K562 (cell line): Measurements from ENCODE around the gene RRH. TPM values are rescaled to one million over a fixed set of nuclear protein-coding genes. Genes with fewer than 3 reads are reported as not detected.

Experiments used
- ATF1 ChIP-seq, 2 experiments: fragments of 450-650 bp in 1 of 2; IDR thresholded peaks; 2 replicates each; pipeline ENCODE4 v1.6.1; 2016; ENCODE audit warnings: missing compliant biosample characterization in 1 of 2, missing genetic modification characterization in 1 of 2
- DPF2 ChIP-seq: fragments of 450-650 bp; IDR thresholded peaks from 2 replicates; pipeline ENCODE4 v1.6.1; 2016
- FOXJ3 ChIP-seq: sonication (generic); formaldehyde crosslinking; IDR thresholded peaks from 2 replicates; pipeline ENCODE4 v1.4.0; 2020; ENCODE audit warnings: mild to moderate bottlenecking, missing genetic modification reagents
- HMG20A ChIP-seq: fragments of 450-650 bp; formaldehyde crosslinking; conservative IDR thresholded peaks from 2 replicates; pipeline ENCODE4 v1.4.0; 2020; ENCODE audit warnings: mild to moderate bottlenecking, mixed read lengths
- IRF9 ChIP-seq: fragments of 450-650 bp; IDR thresholded peaks from 2 replicates; pipeline ENCODE4 v1.6.1; 2016; ENCODE audit warnings: missing biosample characterization, missing genetic modification characterization
- KDM1A ChIP-seq, 2 experiments: fragments of 450-650 bp; IDR thresholded peaks; 2 replicates each; pipeline ENCODE4 v1.6.1; 2016; ENCODE audit warnings: mild to moderate bottlenecking in 2 of 2
- KHSRP ChIP-seq: fragments of 450-650 bp; IDR thresholded peaks from 2 replicates; pipeline ENCODE4 v1.6.1; 2017
- MAFK ChIP-seq: IDR thresholded peaks from 2 replicates; pipeline ENCODE4 v1.6.1; 2011; ENCODE audit warnings: low read length, improper control_type of control experiment
- NCOA4 ChIP-seq: fragments of 450-650 bp; IDR thresholded peaks from 2 replicates; pipeline ENCODE4 v1.6.1; 2018; ENCODE audit warnings: mild to moderate bottlenecking; ENCODE audit not compliant: partially characterized antibody
- NFRKB ChIP-seq: fragments of 450-650 bp; IDR thresholded peaks from 2 replicates; pipeline ENCODE4 v1.6.1; 2016; ENCODE audit warnings: low read depth
- RAD51 ChIP-seq: fragments of 450-650 bp; IDR thresholded peaks from 2 replicates; pipeline ENCODE4 v1.7.1; 2016; ENCODE audit warnings: low read depth, mild to moderate bottlenecking, borderline replicate concordance
- TEAD4 ChIP-seq, 2 experiments: sonication (generic) in 1 of 2; formaldehyde crosslinking in 1 of 2; IDR thresholded peaks; 2 replicates each; pipeline versions ENCODE4 v1.6.1 to v1.8.0; 2012 to 2022; ENCODE audit warnings: borderline replicate concordance in 1 of 2, inconsistent platforms in 1 of 2, low read length in 1 of 2, mild to moderate bottlenecking in 1 of 2, missing genetic modification reagents in 1 of 2
- ZNF407 ChIP-seq: fragments of 450-650 bp; IDR thresholded peaks from 2 replicates; pipeline ENCODE4 v1.6.1; 2016; ENCODE audit warnings: low read depth
- ZNF639 ChIP-seq, 2 experiments: fragments of 200-800 bp in 1 of 2; sonication (Bioruptor generic) in 1 of 2; sonication (generic) in 1 of 2; formaldehyde crosslinking in 1 of 2; IDR thresholded peaks in 1 of 2; conservative IDR thresholded peaks in 1 of 2; 2 replicates each; pipeline versions ENCODE4 v1.5.0 to v1.6.1; 2016 to 2020; ENCODE audit warnings: missing compliant biosample characterization in 1 of 2, missing genetic modification characterization in 1 of 2, missing genetic modification reagents in 1 of 2
- ZNF695 ChIP-seq: fragments of 450-650 bp; formaldehyde crosslinking; IDR thresholded peaks from 2 replicates; pipeline ENCODE4 v1.4.0; 2020; ENCODE audit warnings: mild to moderate bottlenecking, moderate library complexity
- ZNF707 ChIP-seq: fragments of 250-450 bp; sonication (Bioruptor Pico); conservative IDR thresholded peaks from 2 replicates; pipeline ENCODE4 v1.8.0; 2022; ENCODE audit warnings: inconsistent platforms, mild to moderate bottlenecking, moderate library complexity
- ZNF785 ChIP-seq: fragments of 250-450 bp; sonication (Bioruptor Pico); IDR thresholded peaks from 2 replicates; pipeline ENCODE4 v1.4.0; 2020; ENCODE audit warnings: mild to moderate bottlenecking
- polyA plus RNA-seq, 8 experiments: library from polyadenylated mRNA; depleted of rRNA in 4 of 8; stranded (reverse) in 5 of 8; unstranded in 3 of 8; fragments of >200 nt; fragmentation: Nextera tagmentation in 2 of 8; fragmentation: Illumina TruSeq in 1 of 8; extraction: Ambion mirVana in 2 of 8; extraction: Trizol in 1 of 8; gene quantifications; 2 replicates each; pipeline versions ENCODE4 v1.2.1 to v1.2.3, GENCODE V29; 2011 to 2014; ENCODE audit warnings: inconsistent platforms in 1 of 8, missing spikeins in 1 of 8
- total RNA-seq, 7 experiments: library from RNA; depleted of rRNA in 6 of 7; stranded (reverse); fragments of >200 nt in 6 of 7; fragmentation: Illumina TruSeq in 2 of 7; extraction: Trizol in 2 of 7; gene quantifications; 2 replicates each; pipeline versions ENCODE4 v1.2.1 to v1.2.3, GENCODE V29; 2011 to 2021; ENCODE audit warnings: low replicate concordance in 1 of 7

RRH gene
- total and polyA plus RNA-seq, 9 of the 15 experiments (the other 6 are each of a cell fraction or from before 2014, with no cell fraction given): 0.04 to 0.31 (median 0.12) TPM; not detected in 3

- TF ChIP-seq NCOA4: no peak
- TF ChIP-seq ZNF695 (CRISPR knock-in tag): no peak
- no peak for TF ChIP-seq KDM1A (IDR thresholded peaks at IDR 0.05)
- TF ChIP-seq ZNF639 (CRISPR knock-in tag; conservative IDR thresholded peaks at IDR 0.05 in 1 of 2, IDR thresholded peaks at IDR 0.05 in 1 of 2): peak in 1 of 2 experiments; percentile 53; a peak in 2 of 4 replicates
- no peak for TF ChIP-seq MAFK
- no peak; the same call in 1 of the 2 replicates for TF ChIP-seq DPF2
- TF ChIP-seq IRF9 (tag): no peak
- no peak for TF ChIP-seq ZNF707 (CRISPR knock-in tag)
- TF ChIP-seq ZNF785 (CRISPR knock-in tag): no peak
- TF ChIP-seq FOXJ3 (CRISPR knock-in tag): no peak
- TF ChIP-seq RAD51: peak; percentile 50; the same call in 1 of the 2 replicates
- TF ChIP-seq TEAD4 (IDR thresholded peaks at IDR 0.05; ENCODE audit: low read length): peak; percentile 5; the same call in 1 of the 2 replicates
- no peak for TF ChIP-seq TEAD4 (CRISPR knock-in tag; IDR thresholded peaks at IDR 0.05; ENCODE audit: borderline replicate concordance)
- peak; percentile 42; the same call in 1 of the 2 replicates for TF ChIP-seq KHSRP
- TF ChIP-seq ZNF407: peak; percentile 92
- TF ChIP-seq HMG20A: no peak
- peak; percentile 66; the same call in 1 of the 2 replicates for TF ChIP-seq ATF1 (CRISPR knock-in tag; IDR thresholded peaks at IDR 0.05)
- TF ChIP-seq ATF1 (tag; IDR thresholded peaks at IDR 0.05): peak; percentile 99
- peak; percentile 70; the same call in 1 of the 2 replicates for TF ChIP-seq NFRKB
Measured at GRCh38 chr4:109815151-109816081, 12.4 kb upstream of the RRH start, which contains the start of gene GAR1 (continued).
